Neural crest cell (in vitro differentiated cells): ENCODE measurements around the gene CDC42BPA. TPM values are rescaled to one million over a fixed set of nuclear protein-coding genes. Genes with fewer than 3 reads are reported as not detected.

Experiments
- DNase-seq: peaks from one replicate; pipeline ENCODE4 v3.0.0; 2021; ENCODE audit warnings: low read depth, mixed read lengths, low spot score
- H3K27ac Mint-ChIP-seq: one replicate; pipeline ENCODE4 v1.8.0; 2021; ENCODE audit warnings: mild to moderate bottlenecking, mixed read lengths; ENCODE audit not compliant: unreplicated experiment
- H3K27me3 Mint-ChIP-seq: 2 replicates; pipeline ENCODE4 v1.8.0; 2021; ENCODE audit warnings: low read depth, mild to moderate bottlenecking, mixed read lengths
- H3K36me3 Mint-ChIP-seq: 2 replicates; pipeline ENCODE4 v1.8.0; 2021; ENCODE audit warnings: low read depth, mild to moderate bottlenecking, mixed read lengths
- H3K4me1 Mint-ChIP-seq: 2 replicates; pipeline ENCODE4 v1.8.0; 2021; ENCODE audit warnings: mixed read lengths
- H3K4me3 Mint-ChIP-seq: one replicate; pipeline ENCODE4 v1.8.0; 2021; ENCODE audit warnings: mild to moderate bottlenecking, mixed read lengths
- H3K9me3 Mint-ChIP-seq: 2 replicates; pipeline ENCODE4 v1.8.0; 2021; ENCODE audit warnings: mixed read lengths
- total RNA-seq: library from RNA; stranded (reverse); gene quantifications from 2 replicates; pipeline ENCODE4 v1.2.1, GENCODE V29; 2021
- TF ChIP-seq, protein P1 (sequence below): fragments of 200-600 bp; sonication (generic); conservative IDR thresholded peaks from 2 replicates; pipeline ENCODE4 v1.5.0; 2021; ENCODE audit warnings: antibody characterized with exemption, mild to moderate bottlenecking

The CDC42BPA gene
- total RNA-seq, 1 donor from 2014 or later, result 35.6 TPM

- peaks cover 19% of the 10 kb centered on the region for H3K4me1 Mint-ChIP-seq
- no peak overlapping the region for H3K4me3 Mint-ChIP-seq
- peaks cover 28% of the 10 kb centered on the region for H3K27me3 Mint-ChIP-seq
- DNase-seq, result no peak
- H3K9me3 Mint-ChIP-seq, result peaks cover 6% of the 10 kb centered on the region
- peaks cover 6% of the 10 kb centered on the region for H3K36me3 Mint-ChIP-seq
- TF ChIP-seq, protein P1, sequence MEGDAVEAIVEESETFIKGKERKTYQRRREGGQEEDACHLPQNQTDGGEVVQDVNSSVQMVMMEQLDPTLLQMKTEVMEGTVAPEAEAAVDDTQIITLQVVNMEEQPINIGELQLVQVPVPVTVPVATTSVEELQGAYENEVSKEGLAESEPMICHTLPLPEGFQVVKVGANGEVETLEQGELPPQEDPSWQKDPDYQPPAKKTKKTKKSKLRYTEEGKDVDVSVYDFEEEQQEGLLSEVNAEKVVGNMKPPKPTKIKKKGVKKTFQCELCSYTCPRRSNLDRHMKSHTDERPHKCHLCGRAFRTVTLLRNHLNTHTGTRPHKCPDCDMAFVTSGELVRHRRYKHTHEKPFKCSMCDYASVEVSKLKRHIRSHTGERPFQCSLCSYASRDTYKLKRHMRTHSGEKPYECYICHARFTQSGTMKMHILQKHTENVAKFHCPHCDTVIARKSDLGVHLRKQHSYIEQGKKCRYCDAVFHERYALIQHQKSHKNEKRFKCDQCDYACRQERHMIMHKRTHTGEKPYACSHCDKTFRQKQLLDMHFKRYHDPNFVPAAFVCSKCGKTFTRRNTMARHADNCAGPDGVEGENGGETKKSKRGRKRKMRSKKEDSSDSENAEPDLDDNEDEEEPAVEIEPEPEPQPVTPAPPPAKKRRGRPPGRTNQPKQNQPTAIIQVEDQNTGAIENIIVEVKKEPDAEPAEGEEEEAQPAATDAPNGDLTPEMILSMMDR, result no peak
- H3K27ac Mint-ChIP-seq, result no peak overlapping the region
Measured at GRCh38 chr1:226973371-226973897, 344.9 kb downstream of the CDC42BPA start.

DNA sequence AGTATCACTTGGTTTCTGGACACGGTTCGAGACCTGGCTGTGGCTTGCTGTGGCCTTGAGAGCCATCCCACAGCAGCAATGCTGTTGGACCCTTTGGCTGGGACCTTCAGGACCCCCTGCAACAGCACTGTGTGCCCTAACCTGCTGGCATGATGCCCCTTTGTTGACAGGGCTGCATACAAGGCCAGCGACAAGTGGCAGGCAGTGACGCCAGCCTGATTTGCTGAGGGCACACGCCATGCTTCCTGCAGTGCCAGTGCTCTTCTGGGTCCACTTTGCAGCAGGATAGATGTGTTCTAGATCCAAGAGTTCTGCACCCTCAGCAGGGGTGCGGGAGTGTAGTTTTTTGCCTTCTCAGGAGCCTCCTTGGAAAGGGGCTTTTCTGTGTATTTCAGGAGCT is 345.4 kb downstream of the CDC42BPA start:
- TF ChIP-seq, protein P1, result no peak
- Mint-ChIP-seq H3K9me3 (peaks cover 6% of the 10 kb centered on the region), H3K4me1 (peaks cover 19% of the 10 kb centered on the region), H3K27me3 (peaks cover 28% of the 10 kb centered on the region), H3K36me3 (peaks cover 6% of the 10 kb centered on the region), H3K27ac (no peak overlapping the region), H3K4me3 (no peak overlapping the region)
- no peak for DNase-seq

GRCh38 chr1:226971765-226972164 is 346.5 kb downstream of the CDC42BPA start:
- H3K27ac Mint-ChIP-seq, result no peak overlapping the region
- H3K36me3 Mint-ChIP-seq, result peaks cover 6% of the 10 kb centered on the region
- H3K4me3 Mint-ChIP-seq, result no peak overlapping the region
- TF ChIP-seq, protein P1, result no peak
- peaks cover 25% of the 10 kb centered on the region for H3K27me3 Mint-ChIP-seq
- peaks cover 19% of the 10 kb centered on the region for H3K4me1 Mint-ChIP-seq
- H3K9me3 Mint-ChIP-seq, result peaks cover 6% of the 10 kb centered on the region
- no peak for DNase-seq

- TF ChIP-seq, protein P1, result no peak
- DNase-seq, result no peak
- no peak overlapping the region for H3K4me3 Mint-ChIP-seq
- no peaks in the 10 kb centered on the region for H3K4me1 Mint-ChIP-seq
- H3K36me3 Mint-ChIP-seq, result peaks cover 6% of the 10 kb centered on the region
- H3K27me3 Mint-ChIP-seq, result peaks cover 2% of the 10 kb centered on the region
- H3K9me3 Mint-ChIP-seq, result peaks cover 6% of the 10 kb centered on the region
- no peak overlapping the region for H3K27ac Mint-ChIP-seq
Measured at GRCh38 chr1:226967665-226968064, 350.6 kb downstream of the CDC42BPA start.

- Mint-ChIP-seq H3K36me3 (peaks cover 1% of the 10 kb centered on the region), H3K27me3 (no peaks in the 10 kb centered on the region)
Measured at GRCh38 chr1:226966683-226967082, 351.6 kb downstream of the CDC42BPA start.

More at GRCh38 chr1:226966683-226967082, 351.6 kb downstream of the CDC42BPA start:
- Mint-ChIP-seq H3K4me3 (no peak overlapping the region), H3K9me3 (peaks cover 1% of the 10 kb centered on the region), H3K4me1 (no peaks in the 10 kb centered on the region), H3K27ac (no peak overlapping the region)
- no peak for DNase-seq
- TF ChIP-seq, protein P1, result no peak
